Activated CD4-positive, alpha-beta T cell treated with anti-CD3 and anti-CD28 coated beads, Interleukin-2, amount 10 ng/mL, durations not matched to agents 24 days and 14 days (primary cell): ENCODE results near the gene MOB3C. TPM values are rescaled to one million over a fixed set of nuclear protein-coding genes. Genes with fewer than 3 reads are reported as not detected.

Experiments
- DNase-seq: peaks from one replicate; pipeline ENCODE4 v3.0.0; 2022
- H3K27ac Mint-ChIP-seq: one replicate; pipeline ENCODE4 v1.8.0; 2022; ENCODE audit warnings: mild to moderate bottlenecking, mixed read lengths
- H3K27me3 Mint-ChIP-seq: one replicate; pipeline ENCODE4 v1.8.0; 2022; ENCODE audit warnings: mixed read lengths
- H3K36me3 Mint-ChIP-seq: one replicate; pipeline ENCODE4 v1.8.0; 2022; ENCODE audit warnings: low read depth, mild to moderate bottlenecking, mixed read lengths
- H3K4me1 Mint-ChIP-seq: one replicate; pipeline ENCODE4 v1.8.0; 2021; ENCODE audit warnings: mixed read lengths
- H3K4me3 Mint-ChIP-seq: one replicate; pipeline ENCODE4 v1.8.0; 2022; ENCODE audit warnings: mild to moderate bottlenecking, moderate library complexity, mixed read lengths
- H3K9me3 Mint-ChIP-seq: one replicate; pipeline ENCODE4 v1.8.0; 2021; ENCODE audit warnings: mixed read lengths
- intact Hi-C: fragments of 100-400 bp; cut with micrococcal nuclease; formaldehyde crosslinking; loops from one replicate; pipeline ENCODE4 v1.15.1; 2023
- total RNA-seq: library from RNA; stranded (reverse); gene quantifications from 2 replicates; pipeline ENCODE4 v1.2.3, GENCODE V29; 2022

MOB3C gene
- total RNA-seq, 1 donor from 2014 or later: 15.0 TPM

DNA sequence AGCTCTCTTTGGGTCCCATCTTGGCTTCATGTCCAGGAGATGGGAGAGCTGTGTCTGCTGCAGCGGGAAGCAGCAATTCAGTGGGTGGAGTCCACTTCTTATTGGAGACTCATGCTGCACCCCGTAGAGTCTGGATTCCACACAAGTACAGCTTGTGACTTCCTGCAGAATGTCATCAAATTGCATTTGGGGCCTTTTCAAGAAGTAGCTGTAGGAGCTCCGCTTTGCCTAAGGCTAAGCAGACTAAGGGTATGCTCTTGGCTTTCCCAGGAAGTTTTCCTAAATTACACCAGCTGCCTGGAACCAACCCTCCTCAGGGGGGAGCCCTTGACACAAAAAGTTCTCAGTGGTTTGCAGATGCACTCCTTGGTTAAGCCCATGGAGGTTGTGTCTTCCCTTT lies 5.7 kb upstream of the MOB3C start:
- no peaks in the 10 kb centered on the region for H3K27me3 Mint-ChIP-seq
- no peak for DNase-seq
- peaks cover 22% of the 10 kb centered on the region for H3K4me1 Mint-ChIP-seq
- no peak overlapping the region for H3K27ac Mint-ChIP-seq
- no peaks in the 10 kb centered on the region for H3K9me3 Mint-ChIP-seq
- intact Hi-C loops: loop anchor here (1.0 kb wide), 1 partner anchor 103 kb away; no protein-coding TSS in a partner anchor
- H3K4me3 Mint-ChIP-seq: no peak overlapping the region
- H3K36me3 Mint-ChIP-seq: no peaks in the 10 kb centered on the region

DNA sequence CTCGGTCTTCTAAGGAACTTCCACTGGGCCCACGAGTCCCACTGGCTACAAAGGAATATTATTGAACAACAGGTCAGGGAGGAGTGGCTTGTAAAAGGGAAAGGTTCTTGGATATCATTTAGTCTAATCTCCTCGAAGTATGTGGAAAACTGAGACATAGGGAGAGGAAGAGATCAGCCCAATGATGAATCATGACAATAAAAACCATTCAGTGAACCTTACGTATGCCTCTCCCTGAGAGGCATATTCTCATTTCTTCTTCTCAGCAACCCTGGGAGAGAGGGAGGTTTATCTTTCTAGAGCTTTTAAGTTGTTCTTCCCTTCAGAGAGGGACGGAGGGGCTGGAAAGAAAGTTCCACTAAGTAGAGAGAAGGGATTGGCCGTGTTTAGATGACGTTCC lies 5.3 kb upstream of the MOB3C start:
- intact Hi-C loops: loop anchor here (1.0 kb wide), 1 partner anchor 103 kb away; no protein-coding TSS in a partner anchor
- no peak overlapping the region for H3K27ac Mint-ChIP-seq
- DNase-seq: no peak
- no peaks in the 10 kb centered on the region for H3K27me3 Mint-ChIP-seq
- H3K9me3 Mint-ChIP-seq: no peaks in the 10 kb centered on the region
- no peaks in the 10 kb centered on the region for H3K36me3 Mint-ChIP-seq
- H3K4me1 Mint-ChIP-seq: peaks cover 26% of the 10 kb centered on the region
- no peak overlapping the region for H3K4me3 Mint-ChIP-seq

GRCh38 chr1:46619656-46620258 lies 3.1 kb upstream of the MOB3C start:
- H3K9me3 Mint-ChIP-seq: no peaks in the 10 kb centered on the region
- no peak for DNase-seq
- H3K36me3 Mint-ChIP-seq: no peaks in the 10 kb centered on the region
- no peak overlapping the region for H3K27ac Mint-ChIP-seq
- no peaks in the 10 kb centered on the region for H3K27me3 Mint-ChIP-seq
- H3K4me3 Mint-ChIP-seq: no peak overlapping the region
- peaks cover 42% of the 10 kb centered on the region for H3K4me1 Mint-ChIP-seq
- intact Hi-C loops: loop anchor here (2.0 kb wide), 1 partner anchor 99 kb away; the partner anchor contains the start of gene EFCAB14

- no peak for DNase-seq
- Mint-ChIP-seq H3K4me3 (peak overlapping the region; percentile 20), H3K36me3 (no peaks in the 10 kb centered on the region), H3K9me3 (no peaks in the 10 kb centered on the region), H3K27me3 (no peaks in the 10 kb centered on the region), H3K4me1 (peaks cover 48% of the 10 kb centered on the region), H3K27ac (peak overlapping the region; percentile 26)
- intact Hi-C loops: loop anchor here (2.0 kb wide), 1 partner anchor 100 kb away; the partner anchor contains the start of gene EFCAB14
These were observed 2.3 kb upstream of the MOB3C start for GRCh38 chr1:46618754-46619415.

DNA sequence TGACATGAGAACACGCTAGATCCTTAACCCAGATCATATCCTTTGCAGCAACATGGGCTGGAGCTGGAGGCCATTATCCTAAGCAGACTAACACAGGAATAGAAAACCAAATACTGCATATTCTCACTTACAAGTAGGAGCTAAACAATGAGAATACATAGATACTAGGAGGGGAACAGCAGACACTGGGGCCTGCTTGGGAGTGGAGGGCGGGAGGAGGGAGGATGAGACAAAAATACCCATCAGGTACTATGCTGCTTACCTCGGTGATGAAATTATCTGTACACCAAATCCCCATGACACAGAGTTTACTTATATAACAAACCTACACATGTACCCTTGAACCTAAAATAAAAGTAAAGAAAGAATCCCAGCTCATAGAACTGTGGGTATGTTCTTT lies 1.2 kb upstream of the MOB3C start:
- H3K27me3 Mint-ChIP-seq: no peaks in the 10 kb centered on the region
- H3K9me3 Mint-ChIP-seq: no peaks in the 10 kb centered on the region
- H3K36me3 Mint-ChIP-seq: no peaks in the 10 kb centered on the region
- peak overlapping the region; percentile 94 for H3K4me3 Mint-ChIP-seq
- peak overlapping the region; percentile 87 for H3K27ac Mint-ChIP-seq
- H3K4me1 Mint-ChIP-seq: peaks cover 52% of the 10 kb centered on the region
- intact Hi-C loops: loop anchor here (2.0 kb wide), 3 partner anchors 35 to 101 kb away; partner anchors contain the start of genes ATPAF1 and EFCAB14
- DNase-seq: no peak

- Mint-ChIP-seq H3K9me3 (no peaks in the 10 kb centered on the region), H3K4me1 (peaks cover 53% of the 10 kb centered on the region)
- no peak for DNase-seq
These were observed 643 bp upstream of the MOB3C start for GRCh38 chr1:46617108-46617800.

DNA sequence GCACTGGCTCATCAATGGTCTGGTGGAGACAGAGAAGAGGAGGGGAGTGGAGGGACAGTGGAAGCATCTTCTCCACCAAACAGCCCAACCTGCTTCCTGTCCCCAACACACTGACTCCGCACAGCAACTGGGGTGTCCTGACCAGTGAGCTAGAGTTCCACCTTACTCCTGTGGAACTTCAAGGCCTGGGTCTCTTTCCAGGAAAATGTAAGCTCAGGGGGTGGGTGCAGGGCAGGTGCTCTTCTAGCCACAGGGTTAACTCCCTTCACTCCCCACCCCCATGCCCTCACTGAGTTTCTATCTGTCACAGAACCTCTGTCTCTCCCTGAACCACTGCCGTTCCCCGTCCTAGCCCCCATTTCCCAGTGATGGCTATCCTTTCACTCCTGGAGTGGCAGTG lies 876 bp downstream of the MOB3C start:
- DNase-seq: peak; percentile 68
- Mint-ChIP-seq H3K36me3 (peaks cover 11% of the 10 kb centered on the region), H3K4me1 (peaks cover 59% of the 10 kb centered on the region)

More at GRCh38 chr1:46617108-46617800, 643 bp upstream of the MOB3C start:
- Mint-ChIP-seq H3K27ac (peak overlapping the region; percentile 87), H3K27me3 (no peaks in the 10 kb centered on the region), H3K4me3 (peak overlapping the region; percentile 94), H3K36me3 (peaks cover 3% of the 10 kb centered on the region)
- intact Hi-C loops: loop anchor here (2.0 kb wide), 2 partner anchors 34 to 52 kb away; partner anchors contain the start of gene ATPAF1

DNA sequence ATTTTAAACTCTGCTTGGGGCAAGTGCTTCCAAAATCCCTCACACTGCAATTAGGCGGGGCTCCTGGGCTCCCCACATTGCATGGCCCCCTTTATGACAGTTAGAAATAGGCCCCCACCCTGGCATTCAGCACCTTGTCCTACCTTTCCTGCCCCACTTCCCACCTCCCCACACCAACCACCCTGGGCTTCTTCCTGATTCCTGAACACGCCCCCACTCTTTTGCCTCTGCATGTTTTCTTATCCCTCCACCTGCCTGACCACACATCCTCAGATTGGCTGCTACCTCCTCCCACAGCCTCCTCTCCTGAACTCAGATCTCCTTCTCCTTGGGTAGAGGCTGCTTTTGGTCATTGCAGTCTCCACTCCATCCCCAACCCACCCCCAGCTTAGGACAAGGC lies 1.5 kb downstream of the MOB3C start:
- Mint-ChIP-seq H3K4me3 (peak overlapping the region; percentile 94), H3K4me1 (peaks cover 61% of the 10 kb centered on the region), H3K27ac (peak overlapping the region; percentile 90), H3K36me3 (peaks cover 15% of the 10 kb centered on the region), H3K27me3 (no peaks in the 10 kb centered on the region), H3K9me3 (no peaks in the 10 kb centered on the region)
- intact Hi-C loops: no loop called here
- no peak for DNase-seq

More for the DNA sequence above, 876 bp downstream of the MOB3C start:
- H3K9me3 Mint-ChIP-seq: no peaks in the 10 kb centered on the region
- H3K4me3 Mint-ChIP-seq: peak overlapping the region; percentile 94
- intact Hi-C loops: loop anchor here (1.0 to 2.0 kb wide), 3 partner anchors 11 to 53 kb away; partner anchors contain the start of genes ATPAF1 and MKNK1
- H3K27ac Mint-ChIP-seq: peak overlapping the region; percentile 90
- H3K27me3 Mint-ChIP-seq: no peaks in the 10 kb centered on the region

DNA sequence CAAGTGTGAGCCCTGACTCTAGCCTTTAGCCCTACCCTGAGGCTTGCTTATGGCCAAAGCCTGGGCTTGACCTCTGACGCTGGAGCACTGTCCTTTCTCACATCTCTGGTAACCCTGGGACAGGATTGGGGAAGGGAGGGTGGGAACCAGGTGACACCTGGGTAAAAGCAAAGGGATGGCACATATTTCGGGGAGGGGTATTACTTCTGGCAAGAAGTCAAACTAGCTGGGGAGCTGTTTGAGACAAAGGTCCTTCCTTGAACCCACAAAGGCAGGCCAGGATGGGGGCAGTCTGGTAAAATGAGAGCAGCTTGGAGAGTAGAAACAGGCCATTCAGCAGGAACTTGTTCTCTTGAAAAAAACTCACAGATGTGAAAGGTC lies 2.0 kb downstream of the MOB3C start:
- Mint-ChIP-seq H3K36me3 (peaks cover 18% of the 10 kb centered on the region), H3K4me1 (peaks cover 59% of the 10 kb centered on the region), H3K9me3 (no peaks in the 10 kb centered on the region), H3K4me3 (peak overlapping the region; percentile 94), H3K27me3 (no peaks in the 10 kb centered on the region), H3K27ac (peak overlapping the region; percentile 34)
- DNase-seq: no peak
- intact Hi-C loops: no loop called here

DNA sequence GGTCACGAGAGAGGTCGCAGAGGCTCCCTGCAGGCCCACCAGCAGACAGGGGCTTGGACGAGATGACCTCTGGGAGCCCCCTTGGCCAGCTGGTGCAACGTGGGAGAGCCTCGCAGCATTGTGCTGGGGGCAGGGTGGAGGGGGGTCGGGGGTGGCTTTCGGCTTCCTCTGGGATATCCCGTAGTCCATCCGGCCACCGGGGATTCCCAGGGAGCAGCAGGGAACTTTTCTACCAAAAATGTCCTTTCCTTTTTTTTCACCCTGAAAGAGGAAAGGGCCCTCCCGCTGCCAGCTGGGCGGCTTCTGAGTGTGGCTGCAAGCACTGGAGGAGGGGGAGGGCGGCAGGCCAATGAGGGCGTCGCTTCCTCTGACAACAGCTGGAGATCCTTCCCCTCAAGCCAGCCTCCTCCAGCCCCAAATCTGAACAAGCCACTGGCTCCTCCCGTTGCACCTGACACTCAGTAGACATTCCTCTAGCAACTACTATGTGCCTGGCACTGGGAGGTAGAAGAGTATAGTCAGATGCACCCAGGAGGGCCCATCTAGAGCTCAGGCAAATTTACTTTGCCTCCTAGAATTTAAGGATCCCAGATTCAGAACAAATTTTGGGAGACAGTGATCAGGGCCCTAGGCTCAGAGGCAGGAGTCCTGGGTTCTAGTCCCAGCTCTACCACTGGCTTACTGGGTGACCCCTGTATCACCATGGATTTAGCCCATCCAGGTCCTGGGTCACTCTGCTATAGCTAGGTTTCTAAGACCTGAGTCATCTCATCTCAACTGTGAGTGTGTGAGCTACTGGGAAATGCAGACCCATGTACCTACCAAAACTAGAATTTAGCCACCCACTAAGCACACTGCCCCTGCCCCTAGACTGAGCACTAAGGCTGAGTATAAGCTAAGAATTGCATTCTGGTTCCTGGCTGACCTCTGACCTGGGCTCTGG lies 2.7 kb downstream of the MOB3C start:
- intact Hi-C loops: no loop called here
- Mint-ChIP-seq H3K36me3 (peaks cover 25% of the 10 kb centered on the region), H3K4me1 (peaks cover 53% of the 10 kb centered on the region), H3K4me3 (peak overlapping the region; percentile 94), H3K9me3 (no peaks in the 10 kb centered on the region), H3K27me3 (no peaks in the 10 kb centered on the region), H3K27ac (peak overlapping the region; percentile 34)
- DNase-seq: peak; percentile 83

DNA sequence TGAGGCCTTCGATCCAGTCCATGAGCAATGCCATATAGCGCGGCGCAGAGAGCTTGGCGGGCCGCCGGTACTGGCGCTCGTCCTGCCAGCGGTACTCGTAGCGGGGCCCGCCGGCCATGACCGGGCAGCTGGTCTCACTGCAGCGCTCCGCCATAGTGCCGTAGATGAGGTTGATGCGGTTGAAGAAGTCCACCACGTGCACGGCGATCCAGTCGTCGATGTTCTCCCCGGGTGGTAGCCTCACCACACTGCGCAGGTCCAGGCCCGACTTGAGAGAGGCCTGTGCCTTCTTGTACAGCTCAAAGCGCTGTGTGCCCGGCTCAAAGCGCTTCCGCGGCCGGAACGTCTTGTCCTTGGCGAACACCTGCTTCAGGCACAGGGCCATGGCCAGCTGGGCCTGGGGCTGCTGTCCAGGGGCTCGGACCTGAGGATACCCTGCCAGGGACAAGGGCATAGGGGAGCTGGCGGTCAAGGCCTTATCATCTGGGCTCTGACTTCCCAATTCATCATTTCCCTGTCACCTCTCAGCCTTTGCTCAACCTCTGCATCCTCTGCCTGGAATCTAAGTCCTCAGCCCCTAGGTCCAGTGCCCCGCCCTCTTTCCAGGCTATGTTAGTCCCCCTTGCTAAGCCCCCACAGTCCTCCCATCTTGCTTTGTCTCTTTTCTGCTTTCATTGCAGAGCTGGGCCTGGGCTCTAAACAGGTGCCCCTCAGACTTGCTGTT lies 3.5 kb downstream of the MOB3C start:
- intact Hi-C loops: no loop called here
- Mint-ChIP-seq H3K27me3 (no peaks in the 10 kb centered on the region), H3K36me3 (peaks cover 33% of the 10 kb centered on the region), H3K4me1 (peaks cover 46% of the 10 kb centered on the region), H3K9me3 (no peaks in the 10 kb centered on the region), H3K4me3 (peak overlapping the region; percentile 42), H3K27ac (peak overlapping the region; percentile 19)
- no peak for DNase-seq

DNA sequence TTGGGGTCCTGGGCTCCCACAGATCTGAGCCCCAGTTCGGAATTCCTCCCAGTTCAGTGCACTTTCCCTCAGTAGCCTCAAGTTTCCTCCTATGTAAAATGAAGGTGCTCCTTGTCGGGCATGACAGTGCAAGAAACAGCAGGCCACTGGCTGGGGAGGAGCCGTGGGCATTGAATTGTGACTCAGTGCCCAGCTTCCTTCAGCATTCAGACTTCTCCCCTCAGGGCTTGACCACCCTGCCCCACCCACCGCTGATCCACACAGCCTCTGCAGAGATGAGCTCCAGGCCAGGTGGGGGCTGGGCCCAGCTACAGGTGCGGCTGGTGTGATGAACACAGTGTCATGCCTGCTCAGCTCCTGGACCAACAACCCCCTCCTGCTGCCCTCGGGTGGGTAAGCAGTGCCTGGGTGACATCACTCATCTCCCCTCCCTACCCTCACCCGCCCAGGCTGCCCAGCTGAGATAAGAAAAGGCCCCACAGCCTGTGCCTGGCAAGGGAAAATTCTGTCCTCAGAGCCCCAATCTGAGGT lies 4.9 kb downstream of the MOB3C start:
- intact Hi-C loops: no loop called here
- Mint-ChIP-seq H3K27ac (no peak overlapping the region), H3K9me3 (no peaks in the 10 kb centered on the region), H3K36me3 (peaks cover 38% of the 10 kb centered on the region), H3K4me1 (peaks cover 37% of the 10 kb centered on the region), H3K4me3 (no peak overlapping the region), H3K27me3 (no peaks in the 10 kb centered on the region)
- no peak for DNase-seq
